Neural cell (in vitro differentiated cells): Measurements from ENCODE around the gene CRLF2. TPM values are rescaled to one million over a fixed set of nuclear protein-coding genes. Genes with fewer than 3 reads are reported as not detected.
"Not testable (repeated sequence)": the region's sequence is repeated elsewhere in the genome, so short reads cannot be mapped to it uniquely, and the experiment has no call there.

ENCODE experiments used
- H2AFZ ChIP-seq: fragments of 200-600, 300-800 bp; sonication (generic), shearing (Covaris generic); 2 replicates; pipeline ENCODE4 v1.6.0; 2014; ENCODE audit warnings: low read depth, mild to moderate bottlenecking, antibody characterized with exemption, low read length, moderate library complexity
- H3F3A ChIP-seq: fragments of 200-600 bp; shearing (Covaris generic); 2 replicates; pipeline ENCODE4 v1.6.1; 2016; ENCODE audit warnings: mild to moderate bottlenecking, moderate library complexity, mixed read lengths, antibody characterized with exemption, low read length; ENCODE audit not compliant: insufficient read depth, poor library complexity, severe bottlenecking
- H3K27ac ChIP-seq: fragments of 200-600, 300-800 bp; sonication (generic), shearing (Covaris generic); 2 replicates; pipeline ENCODE4 v1.5.1; 2014; ENCODE audit warnings: mild to moderate bottlenecking, low read length, moderate library complexity
- H3K27me3 ChIP-seq: fragments of 300-800, 200-600 bp; sonication (generic), shearing (Covaris generic); 2 replicates; pipeline ENCODE4 v1.6.0; 2014; ENCODE audit warnings: mild to moderate bottlenecking, low read depth, low read length, moderate library complexity; ENCODE audit not compliant: insufficient read depth
- H3K36me3 ChIP-seq: fragments of 300-800, 200-600 bp; sonication (generic), shearing (Covaris generic); 2 replicates; pipeline ENCODE4 v1.5.1; 2014; ENCODE audit warnings: mild to moderate bottlenecking, antibody characterized with exemption, low read length, moderate library complexity; ENCODE audit not compliant: insufficient read depth
- H3K4me2 ChIP-seq: fragments of 300-800, 200-600 bp; sonication (generic), shearing (Covaris generic); 2 replicates; pipeline ENCODE4 v1.6.0; 2014; ENCODE audit warnings: mild to moderate bottlenecking, low read length
- H3K4me3 ChIP-seq: fragments of 300-800, 200-600 bp; sonication (generic), shearing (Covaris generic); 2 replicates; pipeline ENCODE4 v1.5.1; 2014; ENCODE audit warnings: mild to moderate bottlenecking, low read length, moderate library complexity
- H3K79me2 ChIP-seq: fragments of 200-600 bp; shearing (Covaris generic); replicated peaks from 2 replicates; pipeline ENCODE4 v1.6.0; 2014; ENCODE audit warnings: mild to moderate bottlenecking, low read length, moderate library complexity; ENCODE audit not compliant: insufficient read depth
- H3K9ac ChIP-seq: fragments of 300-800, 200-600 bp; sonication (generic), shearing (Covaris generic); 2 replicates; pipeline ENCODE4 v1.6.1; 2016; ENCODE audit warnings: mild to moderate bottlenecking, low read length, mixed read lengths
- H3K9me2 ChIP-seq: fragments of 200-600 bp; shearing (Covaris generic); 2 replicates; pipeline ENCODE4 v1.6.1; 2016; ENCODE audit warnings: mild to moderate bottlenecking, low read length, mixed read lengths; ENCODE audit not compliant: insufficient read depth
- H3K9me3 ChIP-seq: fragments of 200-600, 300-800 bp; sonication (generic), shearing (Covaris generic); 2 replicates; pipeline ENCODE4 v1.6.1; 2016; ENCODE audit warnings: mild to moderate bottlenecking, mixed run types, low read length, moderate library complexity, mixed read lengths
- H4K20me1 ChIP-seq: fragments of 200-600 bp; shearing (Covaris generic); 2 replicates; pipeline ENCODE4 v1.6.1; 2016; ENCODE audit warnings: mild to moderate bottlenecking, mixed run types; ENCODE audit not compliant: insufficient read depth
- CTCF ChIP-seq: fragments of 450-650 bp; IDR thresholded peaks from 2 replicates; pipeline ENCODE4 v1.5.1; 2014; ENCODE audit warnings: antibody characterized with exemption, mild to moderate bottlenecking, moderate library complexity; ENCODE audit not compliant: poor library complexity, severe bottlenecking
- EP300 ChIP-seq: fragments of 450-650 bp; conservative IDR thresholded peaks from 2 replicates; pipeline ENCODE4 v1.6.1; 2014; ENCODE audit warnings: antibody characterized with exemption, mild to moderate bottlenecking, moderate library complexity; ENCODE audit not compliant: poor library complexity, severe bottlenecking
- EZH2 ChIP-seq: fragments of 200-600, 300-800 bp; shearing (Covaris generic), sonication (generic); IDR thresholded peaks from 2 replicates; pipeline ENCODE4 v1.6.1; 2014; ENCODE audit warnings: antibody characterized with exemption, low read length, borderline replicate concordance, mild to moderate bottlenecking; ENCODE audit not compliant: insufficient read depth, poor library complexity, severe bottlenecking
- MXI1 ChIP-seq: fragments of 450-650 bp; conservative IDR thresholded peaks from 2 replicates; pipeline ENCODE4 v1.6.1; 2014; ENCODE audit warnings: antibody characterized with exemption, mild to moderate bottlenecking; ENCODE audit not compliant: poor library complexity, severe bottlenecking
- POLR2AphosphoS5 ChIP-seq: IDR thresholded peaks from 2 replicates; pipeline ENCODE4 v1.6.1; 2012
- RAD21 ChIP-seq: fragments of 450-650 bp; conservative IDR thresholded peaks from 2 replicates; pipeline ENCODE4 v1.6.1; 2014; ENCODE audit warnings: antibody characterized with exemption, mild to moderate bottlenecking, moderate library complexity
- REST ChIP-seq: IDR thresholded peaks from 2 replicates; pipeline ENCODE4 v1.6.1; 2012; ENCODE audit warnings: borderline replicate concordance
- SMC3 ChIP-seq: fragments of 450-650 bp; conservative IDR thresholded peaks from 2 replicates; pipeline ENCODE4 v1.6.1; 2014; ENCODE audit warnings: antibody characterized with exemption, mild to moderate bottlenecking, moderate library complexity; ENCODE audit not compliant: poor library complexity
- TAF1 ChIP-seq: IDR thresholded peaks from 2 replicates; pipeline ENCODE4 v1.6.1; 2012; ENCODE audit warnings: low read depth
- polyA minus RNA-seq: library from RNA; depleted of rRNA, polyadenylated mRNA; stranded (reverse); fragments of >200 nt; gene quantifications from 2 replicates; pipeline ENCODE4 v1.2.3, GENCODE V29; 2014
- polyA plus RNA-seq: library from polyadenylated mRNA; depleted of rRNA; stranded (reverse); fragments of >200 nt; gene quantifications from 2 replicates; pipeline ENCODE4 v1.2.3, GENCODE V29; 2014

Gene CRLF2
- polyA plus RNA-seq (not detected in 2 replicates), polyA minus RNA-seq (not detected in 2 replicates)

- H4K20me1 ChIP-seq, result no peaks in the 10 kb centered on the region
- no peaks in the 10 kb centered on the region for H3K9me2 ChIP-seq
- H3F3A ChIP-seq, result no peaks in the 10 kb centered on the region
- no peaks in the 10 kb centered on the region for H3K9me3 ChIP-seq
- H3K79me2 ChIP-seq, result no peaks in the 10 kb centered on the region
- no peaks in the 10 kb centered on the region for H3K36me3 ChIP-seq
- no peak within 1 kb of the TSS for H3K27ac ChIP-seq
- H2AFZ ChIP-seq, result no peak within 1 kb of the TSS
- no peak within 1 kb of the TSS for H3K4me2 ChIP-seq
- H3K27me3 ChIP-seq, result no peaks in the 10 kb centered on the region
- TF ChIP-seq REST (no peak), SMC3 (no peak), POLR2AphosphoS5 (no peak), RAD21 (no peak), TAF1 (no peak), MXI1 (no peak), EZH2 (no peak), EP300 (no peak), CTCF (no peak)
- no peak within 1 kb of the TSS for H3K4me3 ChIP-seq
- no peak within 1 kb of the TSS for H3K9ac ChIP-seq
Observed at GRCh38 chrX:1212532-1212931, at the start of gene CRLF2. TSS of gene CRLF2 (minus strand) at chrX:1212649. CDS start at chrX:1212634, 15 bp downstream.

- H3K27ac ChIP-seq, H3K9me3 ChIP-seq, H3K27me3 ChIP-seq, H4K20me1 ChIP-seq, H3K9me2 ChIP-seq, H3K9ac ChIP-seq, H3K36me3 ChIP-seq, H3K4me3 ChIP-seq, H3F3A ChIP-seq, H3K4me2 ChIP-seq, H3K79me2 ChIP-seq, H2AFZ ChIP-seq: not testable (repeated sequence)
Observed at GRCh38 chrX:1261771-1262170, 49.3 kb upstream of the CRLF2 start.

GRCh38 chrX:1261285-1261684 lies 48.8 kb upstream of the CRLF2 start:
- no peaks in the 10 kb centered on the region for H3F3A ChIP-seq
- H4K20me1 ChIP-seq, result no peaks in the 10 kb centered on the region
- H3K4me2 ChIP-seq, result no peak overlapping the region
- no peak overlapping the region for H3K9ac ChIP-seq
- no peaks in the 10 kb centered on the region for H3K27me3 ChIP-seq
- no peaks in the 10 kb centered on the region for H3K9me2 ChIP-seq
- H3K4me3 ChIP-seq, result no peak overlapping the region
- H2AFZ ChIP-seq, result no peak overlapping the region
- H3K27ac ChIP-seq, result no peak overlapping the region
- TF ChIP-seq POLR2AphosphoS5 (no peak), REST (no peak), MXI1 (no peak), EZH2 (no peak), EP300 (no peak), TAF1 (no peak), CTCF (no peak), SMC3 (no peak), RAD21 (no peak)
- H3K79me2 ChIP-seq, result no peaks in the 10 kb centered on the region
- no peaks in the 10 kb centered on the region for H3K9me3 ChIP-seq
- H3K36me3 ChIP-seq, result no peaks in the 10 kb centered on the region
